Astrocyte (in vitro differentiated cells and primary cell): ENCODE measurements around the gene ESPL1. TPM values are rescaled to one million over a fixed set of nuclear protein-coding genes. Genes with fewer than 3 reads are reported as not detected.
A peak's percentile ranks its signal among the peaks of the same experiment; 100 is the strongest.

Source experiments
- DNase-seq: peaks from one replicate; pipeline ENCODE4 v3.0.0-alpha.2; 2010; ENCODE audit warnings: low read depth
- FAIRE-seq: peaks from 2 replicates; lab custom pipeline; 2011; peaks lifted over from hg19 to GRCh38; lab: Jason Lieb, UNC
- H2AFZ ChIP-seq: 2 replicates; pipeline ENCODE4 v1.6.0; 2012; ENCODE audit warnings: low read depth, low read length, inconsistent platforms
- H3K27ac ChIP-seq: 2 replicates; pipeline ENCODE4 v1.5.1; 2011; ENCODE audit warnings: low read depth, low read length, inconsistent platforms
- H3K27me3 ChIP-seq: 2 replicates; pipeline ENCODE4 v1.6.0; 2011; ENCODE audit warnings: low read length, inconsistent platforms; ENCODE audit not compliant: insufficient read depth
- H3K36me3 ChIP-seq: 2 replicates; pipeline ENCODE4 v1.5.1; 2011; ENCODE audit warnings: low read length, inconsistent platforms; ENCODE audit not compliant: insufficient read depth
- H3K4me1 ChIP-seq: 2 replicates; pipeline ENCODE4 v1.5.1; 2011; ENCODE audit warnings: low read length, inconsistent platforms; ENCODE audit not compliant: insufficient read depth
- H3K4me2 ChIP-seq: 2 replicates; pipeline ENCODE4 v1.6.0; 2012; ENCODE audit warnings: low read length, inconsistent platforms
- H3K4me3 ChIP-seq: 2 replicates; pipeline ENCODE4 v1.5.1; 2011; ENCODE audit warnings: low read depth, mild to moderate bottlenecking, low read length, inconsistent platforms; ENCODE audit not compliant: insufficient read depth
- H3K79me2 ChIP-seq: 2 replicates; pipeline ENCODE4 v1.6.0; 2012; ENCODE audit warnings: mild to moderate bottlenecking, low read length, inconsistent platforms; ENCODE audit not compliant: insufficient read depth
- H3K9ac ChIP-seq: 2 replicates; pipeline ENCODE4 v1.6.0; 2012; ENCODE audit warnings: mild to moderate bottlenecking, low read length, inconsistent platforms
- H3K9me3 ChIP-seq: 2 replicates; pipeline ENCODE4 v1.5.1; 2012; ENCODE audit warnings: low read depth, mild to moderate bottlenecking, low read length, inconsistent platforms; ENCODE audit not compliant: insufficient read depth
- H4K20me1 ChIP-seq: 2 replicates; pipeline ENCODE4 v1.6.0; 2012; ENCODE audit warnings: low read length, inconsistent platforms; ENCODE audit not compliant: insufficient read depth
- H3K27ac Mint-ChIP-seq: one replicate; pipeline ENCODE4 v1.8.0; 2021; ENCODE audit warnings: mild to moderate bottlenecking, mixed read lengths; ENCODE audit not compliant: unreplicated experiment
- H3K27me3 Mint-ChIP-seq: one replicate; pipeline ENCODE4 v1.8.0; 2021; ENCODE audit warnings: low read depth, mixed read lengths; ENCODE audit not compliant: unreplicated experiment
- H3K36me3 Mint-ChIP-seq: one replicate; pipeline ENCODE4 v1.8.0; 2021; ENCODE audit warnings: low read depth, mixed read lengths; ENCODE audit not compliant: unreplicated experiment
- H3K4me1 Mint-ChIP-seq: one replicate; pipeline ENCODE4 v1.8.0; 2021; ENCODE audit warnings: low read depth, mixed read lengths; ENCODE audit not compliant: unreplicated experiment
- H3K4me3 Mint-ChIP-seq: one replicate; pipeline ENCODE4 v1.8.0; 2021; ENCODE audit warnings: mild to moderate bottlenecking, moderate library complexity, mixed read lengths; ENCODE audit not compliant: unreplicated experiment
- H3K9me3 Mint-ChIP-seq: one replicate; pipeline ENCODE4 v1.8.0; 2021; ENCODE audit warnings: mild to moderate bottlenecking, mixed read lengths; ENCODE audit not compliant: unreplicated experiment
- EZH2 ChIP-seq: IDR thresholded peaks from 2 replicates; pipeline ENCODE4 v1.6.1; 2012; ENCODE audit warnings: mild to moderate bottlenecking, low read length, inconsistent platforms; ENCODE audit not compliant: insufficient read depth
- total RNA-seq: library from RNA; stranded (reverse); gene quantifications from 2 replicates; pipeline ENCODE4 v1.2.1, GENCODE V29; 2021
- TF ChIP-seq, protein P1 (sequence below): IDR thresholded peaks from 2 replicates; pipeline ENCODE4 v1.5.1; 2011; ENCODE audit warnings: low read depth, mild to moderate bottlenecking, inconsistent platforms, low read length, moderate library complexity; ENCODE audit not compliant: insufficient read depth

The ESPL1 gene
- total RNA-seq, 1 donor from 2014 or later, result 2.0 TPM

DNA sequence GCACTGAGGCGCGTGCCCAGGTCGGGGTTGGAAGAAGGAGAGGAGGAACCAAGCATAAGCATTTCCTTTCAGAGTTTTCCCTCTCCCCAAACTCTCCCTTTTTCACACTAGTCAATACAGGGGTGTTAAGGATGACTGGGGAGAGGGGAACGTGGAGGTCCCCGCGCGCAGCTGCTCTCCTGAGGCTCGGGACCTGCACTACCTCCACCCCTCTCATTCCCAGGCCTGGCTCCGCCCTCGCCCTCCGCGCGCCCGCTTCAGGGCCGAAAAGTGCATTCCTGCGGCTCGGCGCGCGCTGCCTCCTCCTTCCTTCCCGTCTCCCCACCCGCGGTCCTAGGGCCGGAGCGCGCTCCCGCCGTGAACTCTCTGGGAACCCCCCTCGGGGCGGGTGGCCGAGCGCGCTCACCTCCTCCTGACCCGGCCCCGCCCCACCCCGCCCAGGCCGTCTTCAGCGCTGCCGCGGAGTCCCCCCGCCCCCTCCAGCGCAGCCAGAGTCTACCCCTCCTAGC is 47.4 kb upstream of the ESPL1 start:
- peak overlapping the region; percentile 92 for H3K9ac ChIP-seq
- no peak for FAIRE-seq

DNA sequence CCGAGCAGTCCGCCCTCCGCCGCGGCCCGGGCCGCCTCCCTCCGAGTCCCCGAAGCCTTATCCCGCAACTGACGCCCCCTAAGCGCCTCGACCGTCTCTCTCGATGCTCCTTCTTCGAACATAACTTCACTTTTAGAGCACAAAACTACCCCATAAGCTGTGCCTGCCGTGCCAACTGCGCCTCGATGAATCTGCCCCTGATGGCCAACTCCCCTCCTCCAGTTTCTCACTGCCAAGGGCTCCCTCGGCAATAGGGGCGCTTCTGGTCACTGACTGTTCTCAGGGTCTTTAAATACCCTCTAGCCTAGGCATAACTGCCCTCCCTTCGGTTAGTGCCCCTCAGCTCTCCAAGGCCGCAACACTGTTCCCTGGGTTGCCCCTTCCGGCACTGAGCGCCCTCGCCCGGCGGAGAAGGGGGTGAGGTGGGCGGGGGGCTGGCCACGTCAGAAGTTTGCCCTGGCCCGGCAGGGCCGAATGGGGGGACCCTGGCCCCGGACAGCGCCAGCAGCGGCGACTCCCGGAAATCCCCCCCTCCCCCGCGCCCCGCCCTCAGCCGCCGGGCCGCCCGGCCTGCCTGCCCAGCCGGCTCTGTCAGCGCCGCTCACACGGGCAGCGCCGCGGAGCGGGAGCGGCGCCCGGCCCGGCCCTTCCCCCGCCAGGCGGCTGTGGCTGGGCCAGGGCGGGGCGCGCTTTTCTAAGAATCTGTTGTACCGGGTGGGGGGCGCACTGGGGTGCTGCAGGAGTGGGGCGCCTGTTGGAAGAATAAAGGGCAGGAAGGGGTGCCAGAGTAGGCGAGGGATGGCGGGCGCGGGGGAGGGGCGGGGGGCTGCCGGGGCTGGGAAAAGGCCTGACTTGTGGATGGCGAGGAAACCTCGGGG is 46.7 kb upstream of the ESPL1 start:
- FAIRE-seq (no peak), DNase-seq (peak; percentile 31)
- Mint-ChIP-seq H3K36me3 (peaks cover 4% of the 10 kb centered on the region), H3K9me3 (no peaks in the 10 kb centered on the region), H3K4me1 (peaks cover 50% of the 10 kb centered on the region), H3K27me3 (no peaks in the 10 kb centered on the region), H3K27ac (peak overlapping the region; percentile 87), H3K4me3 (peak overlapping the region; percentile 78)
- peak overlapping the region; percentile 59 for H3K4me3 ChIP-seq
- H3K36me3 ChIP-seq, result no peaks in the 10 kb centered on the region
- peak overlapping the region; percentile 96 for H3K27ac ChIP-seq
- peak overlapping the region; percentile 100 for H3K4me2 ChIP-seq
- H2AFZ ChIP-seq, result peak overlapping the region; percentile 93
- H3K9ac ChIP-seq, result peak overlapping the region; percentile 92
- peaks cover 59% of the 10 kb centered on the region for H3K4me1 ChIP-seq
- H3K79me2 ChIP-seq, result peaks cover 29% of the 10 kb centered on the region
- H4K20me1 ChIP-seq, result peaks cover 21% of the 10 kb centered on the region
- no peaks in the 10 kb centered on the region for H3K27me3 ChIP-seq
- TF ChIP-seq, protein P1, sequence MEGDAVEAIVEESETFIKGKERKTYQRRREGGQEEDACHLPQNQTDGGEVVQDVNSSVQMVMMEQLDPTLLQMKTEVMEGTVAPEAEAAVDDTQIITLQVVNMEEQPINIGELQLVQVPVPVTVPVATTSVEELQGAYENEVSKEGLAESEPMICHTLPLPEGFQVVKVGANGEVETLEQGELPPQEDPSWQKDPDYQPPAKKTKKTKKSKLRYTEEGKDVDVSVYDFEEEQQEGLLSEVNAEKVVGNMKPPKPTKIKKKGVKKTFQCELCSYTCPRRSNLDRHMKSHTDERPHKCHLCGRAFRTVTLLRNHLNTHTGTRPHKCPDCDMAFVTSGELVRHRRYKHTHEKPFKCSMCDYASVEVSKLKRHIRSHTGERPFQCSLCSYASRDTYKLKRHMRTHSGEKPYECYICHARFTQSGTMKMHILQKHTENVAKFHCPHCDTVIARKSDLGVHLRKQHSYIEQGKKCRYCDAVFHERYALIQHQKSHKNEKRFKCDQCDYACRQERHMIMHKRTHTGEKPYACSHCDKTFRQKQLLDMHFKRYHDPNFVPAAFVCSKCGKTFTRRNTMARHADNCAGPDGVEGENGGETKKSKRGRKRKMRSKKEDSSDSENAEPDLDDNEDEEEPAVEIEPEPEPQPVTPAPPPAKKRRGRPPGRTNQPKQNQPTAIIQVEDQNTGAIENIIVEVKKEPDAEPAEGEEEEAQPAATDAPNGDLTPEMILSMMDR, result no peak
- no peak for TF ChIP-seq EZH2
- H3K9me3 ChIP-seq, result no peaks in the 10 kb centered on the region

More for the DNA sequence above, 47.4 kb upstream of the ESPL1 start:
- H2AFZ ChIP-seq, result peak overlapping the region; percentile 93
- Mint-ChIP-seq H3K27ac (no peak overlapping the region), H3K36me3 (peaks cover 2% of the 10 kb centered on the region), H3K4me3 (peak overlapping the region; percentile 87), H3K27me3 (peaks cover 5% of the 10 kb centered on the region), H3K4me1 (peaks cover 52% of the 10 kb centered on the region), H3K9me3 (no peaks in the 10 kb centered on the region)
- peak overlapping the region; percentile 96 for H3K27ac ChIP-seq
- H3K36me3 ChIP-seq, result no peaks in the 10 kb centered on the region
- no peaks in the 10 kb centered on the region for H3K9me3 ChIP-seq
- H4K20me1 ChIP-seq, result peaks cover 28% of the 10 kb centered on the region
- H3K27me3 ChIP-seq, result no peaks in the 10 kb centered on the region
- peaks cover 36% of the 10 kb centered on the region for H3K79me2 ChIP-seq
- H3K4me3 ChIP-seq, result peak overlapping the region; percentile 80
- H3K4me2 ChIP-seq, result peak overlapping the region; percentile 100
- peak; percentile 88 for DNase-seq
- TF ChIP-seq, protein P1, result no peak
- TF ChIP-seq EZH2, result no peak
- H3K4me1 ChIP-seq, result peaks cover 59% of the 10 kb centered on the region
